ES-I3 (cell line): ENCODE results near the gene PFN3.
"Not testable (repeated sequence)": the region's sequence is repeated elsewhere in the genome, so short reads cannot be mapped to it uniquely, and the experiment has no call there.

Experiments used
- H3K36me3 ChIP-seq: 2 replicates; pipeline ENCODE4 v1.6.1; 2013; ENCODE audit warnings: mild to moderate bottlenecking, low read length, control low read depth, moderate library complexity; ENCODE audit not compliant: insufficient read depth
- H3K4me1 ChIP-seq: 2 replicates; pipeline ENCODE4 v1.6.1; 2013; ENCODE audit warnings: mild to moderate bottlenecking, control low read depth, low read length; ENCODE audit not compliant: insufficient read depth
- H3K9ac ChIP-seq: 2 replicates; pipeline ENCODE4 v1.6.1; 2013; ENCODE audit warnings: low read depth, mild to moderate bottlenecking, low read length, moderate library complexity
- H3K9me3 ChIP-seq: 2 replicates; pipeline ENCODE4 v1.6.1; 2013; ENCODE audit warnings: mild to moderate bottlenecking, low read length, moderate library complexity; ENCODE audit not compliant: control insufficient read depth, insufficient read depth

The PFN3 gene

GRCh38 chr5:177362610-177363507 lies 37.6 kb downstream of the PFN3 start:
- no peaks in the 10 kb centered on the region for H3K9me3 ChIP-seq
- peaks cover 28% of the 10 kb centered on the region; the same call in 1 of the 2 replicates for H3K4me1 ChIP-seq
- H3K9ac ChIP-seq, result peak overlapping the region; percentile 76
- H3K36me3 ChIP-seq, result no peaks in the 10 kb centered on the region

DNA sequence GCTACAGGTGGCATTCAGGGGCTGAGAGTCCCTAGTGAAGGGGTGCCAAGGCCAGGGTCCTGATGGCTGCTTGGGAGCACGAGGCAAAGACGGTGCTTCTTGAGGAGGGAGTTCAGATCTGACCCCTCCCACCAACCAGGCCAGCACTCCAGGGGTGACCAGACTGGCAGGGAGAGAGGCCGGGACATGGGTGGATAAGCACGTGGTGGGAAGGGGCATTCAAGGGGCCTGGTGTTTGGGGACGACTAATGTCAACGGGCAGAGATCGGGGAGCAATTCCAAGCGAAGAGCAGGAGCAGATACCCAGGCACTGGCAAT lies 38.2 kb downstream of the PFN3 start:
- Histone ChIP-seq H3K4me1 (peaks cover 28% of the 10 kb centered on the region; the same call in 1 of the 2 replicates), H3K36me3 (no peaks in the 10 kb centered on the region), H3K9ac (peak overlapping the region; percentile 76; the same call in 1 of the 2 replicates), H3K9me3 (no peaks in the 10 kb centered on the region)

DNA sequence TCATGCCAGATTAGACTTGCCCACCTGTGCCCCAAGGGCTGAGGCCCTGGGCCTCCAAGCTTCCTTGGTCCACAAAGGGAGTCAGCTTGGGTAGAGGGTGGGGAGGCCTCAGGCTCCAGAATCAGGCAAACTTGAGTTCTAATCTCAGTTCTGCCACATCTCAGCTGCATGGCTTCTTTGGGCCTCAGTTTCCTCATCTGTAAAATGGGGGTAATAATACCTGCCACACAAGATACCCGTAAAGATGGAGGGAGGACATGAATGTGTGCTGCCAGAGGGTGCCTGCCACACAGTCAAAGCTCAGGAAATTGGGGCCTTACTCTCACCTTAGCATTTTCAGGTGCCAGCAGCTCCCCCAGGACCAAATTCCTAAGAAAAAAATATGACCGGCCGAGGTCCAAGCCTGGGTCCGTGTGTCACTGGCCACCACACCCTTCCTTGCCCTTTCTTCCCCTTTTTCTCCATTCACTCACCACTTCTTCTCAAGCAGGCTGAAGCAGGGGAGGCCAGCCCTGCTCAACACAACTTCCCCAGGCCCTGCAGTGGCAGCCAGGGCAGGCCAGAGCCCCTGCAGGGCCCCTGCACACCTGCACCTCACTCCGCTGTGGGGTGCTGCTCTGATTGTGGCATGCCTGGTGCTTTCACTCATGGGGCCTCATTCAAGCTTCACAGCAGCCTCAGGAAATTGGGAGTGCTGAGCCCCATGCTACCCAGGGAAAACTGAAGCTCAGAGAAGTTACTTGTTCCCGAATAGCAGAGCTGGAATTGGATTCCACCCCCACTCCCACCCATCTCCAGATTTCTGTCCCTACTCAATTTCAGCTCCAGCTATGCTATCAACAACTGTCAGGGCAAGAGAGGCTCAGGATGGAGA lies 38.8 kb downstream of the PFN3 start:
- Histone ChIP-seq H3K4me1 (peaks cover 28% of the 10 kb centered on the region; the same call in 1 of the 2 replicates), H3K9ac (no peak overlapping the region), H3K9me3 (no peaks in the 10 kb centered on the region), H3K36me3 (no peaks in the 10 kb centered on the region)

GRCh38 chr5:177360740-177361139 lies 39.7 kb downstream of the PFN3 start:
- peaks cover 23% of the 10 kb centered on the region; the same call in 1 of the 2 replicates for H3K4me1 ChIP-seq
- not testable (repeated sequence) for H3K9ac ChIP-seq, H3K9me3 ChIP-seq, H3K36me3 ChIP-seq

GRCh38 chr5:177359860-177360259 lies 40.6 kb downstream of the PFN3 start:
- Histone ChIP-seq H3K9ac (no peak overlapping the region), H3K9me3 (no peaks in the 10 kb centered on the region; the same call in 1 of the 2 replicates), H3K36me3 (no peaks in the 10 kb centered on the region), H3K4me1 (peaks cover 21% of the 10 kb centered on the region; the same call in 1 of the 2 replicates)

DNA sequence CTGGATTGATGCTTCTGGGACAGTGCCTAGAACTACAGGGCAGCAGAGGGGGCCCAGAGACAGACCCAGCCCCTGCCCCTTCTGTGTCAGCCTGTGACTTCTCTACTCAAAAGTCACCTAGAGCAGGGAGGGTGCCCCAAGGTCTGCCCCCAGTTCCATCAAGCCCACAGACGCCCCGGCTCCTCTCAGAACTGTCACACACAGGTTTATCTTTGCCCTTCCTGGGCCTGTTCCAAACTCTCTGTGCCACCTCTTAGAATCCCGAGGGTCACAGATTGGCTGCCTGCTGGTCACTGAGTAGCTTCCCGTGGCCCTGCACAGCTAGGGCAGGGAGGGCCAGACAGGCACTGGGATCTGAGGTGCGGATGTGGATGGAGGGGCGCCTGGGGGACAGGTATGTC lies 41.0 kb downstream of the PFN3 start:
- Histone ChIP-seq H3K36me3 (no peaks in the 10 kb centered on the region), H3K9me3 (no peaks in the 10 kb centered on the region; the same call in 1 of the 2 replicates), H3K4me1 (peaks cover 17% of the 10 kb centered on the region; the same call in 1 of the 2 replicates), H3K9ac (no peak overlapping the region)

- Histone ChIP-seq H3K9me3 (no peaks in the 10 kb centered on the region; the same call in 1 of the 2 replicates), H3K4me1 (peaks cover 7% of the 10 kb centered on the region; the same call in 1 of the 2 replicates), H3K9ac (no peak overlapping the region), H3K36me3 (no peaks in the 10 kb centered on the region)
Observed at GRCh38 chr5:177358370-177358819, 42.1 kb downstream of the PFN3 start.

DNA sequence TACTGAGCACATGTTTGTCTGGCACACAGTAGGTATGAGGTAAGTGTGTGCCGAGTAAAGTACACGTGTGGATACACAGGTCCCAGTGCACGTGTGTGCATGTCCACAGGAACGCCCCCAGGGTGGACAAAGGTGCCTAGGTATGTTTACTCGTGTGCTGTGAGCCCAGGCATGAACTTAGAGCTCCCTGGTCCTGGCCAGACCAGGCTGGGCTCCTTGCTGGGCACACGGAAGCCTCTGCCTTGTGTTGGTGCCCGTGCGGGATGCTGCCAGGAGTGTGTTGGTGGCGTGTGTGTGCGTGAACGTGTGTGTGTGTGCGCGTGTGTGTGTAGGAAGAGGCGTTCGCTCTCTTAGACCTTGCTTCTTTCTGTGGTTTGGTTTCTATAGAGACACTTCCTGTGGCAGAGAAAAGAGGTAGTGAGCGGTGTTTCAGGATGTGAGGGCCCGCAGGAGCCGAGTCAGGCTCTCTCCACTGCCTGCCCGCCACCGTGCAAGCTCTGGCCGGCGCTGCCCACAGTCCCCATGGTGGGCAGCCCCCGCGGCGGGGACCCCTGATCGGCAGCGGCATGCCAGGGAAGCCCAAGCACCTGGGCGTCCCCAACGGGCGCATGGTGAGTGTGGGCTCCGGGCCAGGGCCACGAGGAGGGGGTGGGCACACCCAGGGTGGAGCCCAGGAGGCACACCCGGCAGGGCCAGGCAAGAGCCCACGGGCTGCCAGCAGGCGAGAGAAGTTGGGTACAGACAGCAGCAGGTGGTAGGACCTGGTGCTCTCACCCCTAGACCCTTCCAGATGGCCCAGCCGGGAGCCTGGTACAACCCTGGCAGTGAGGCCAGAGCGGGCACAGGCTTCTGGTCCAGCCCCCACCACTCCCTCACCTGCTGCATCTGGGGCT lies 42.8 kb downstream of the PFN3 start, which contains the start of gene RGS14:
TSS of gene RGS14 (plus strand) at position 466 of the 893 bp plus-strand sequence. CDS start at position 567, 101 bp downstream.
- Histone ChIP-seq H3K9me3 (no peaks in the 10 kb centered on the region; the same call in 1 of the 2 replicates), H3K4me1 (peaks cover 7% of the 10 kb centered on the region; the same call in 1 of the 2 replicates), H3K36me3 (no peaks in the 10 kb centered on the region), H3K9ac (no peak within 1 kb of the TSS)

- H3K36me3 ChIP-seq, result no peaks in the 10 kb centered on the region
Observed at GRCh38 chr5:177357146-177357458, 43.4 kb downstream of the PFN3 start.

GRCh38 chr5:177356746-177357145 lies 43.7 kb downstream of the PFN3 start:
- Histone ChIP-seq H3K4me1 (no peaks in the 10 kb centered on the region), H3K36me3 (no peaks in the 10 kb centered on the region), H3K9ac (no peak overlapping the region), H3K9me3 (no peaks in the 10 kb centered on the region; the same call in 1 of the 2 replicates)

More at GRCh38 chr5:177357146-177357458, 43.4 kb downstream of the PFN3 start:
- peaks cover 3% of the 10 kb centered on the region; the same call in 1 of the 2 replicates for H3K4me1 ChIP-seq
- H3K9me3 ChIP-seq, result no peaks in the 10 kb centered on the region; the same call in 1 of the 2 replicates
- no peak overlapping the region for H3K9ac ChIP-seq

GRCh38 chr5:177355868-177356168 lies 44.6 kb downstream of the PFN3 start:
- Histone ChIP-seq H3K4me1 (peaks cover under 1% of the 10 kb centered on the region; the same call in 1 of the 2 replicates), H3K9me3 (no peaks in the 10 kb centered on the region; the same call in 1 of the 2 replicates), H3K9ac (no peak overlapping the region), H3K36me3 (no peaks in the 10 kb centered on the region)

DNA sequence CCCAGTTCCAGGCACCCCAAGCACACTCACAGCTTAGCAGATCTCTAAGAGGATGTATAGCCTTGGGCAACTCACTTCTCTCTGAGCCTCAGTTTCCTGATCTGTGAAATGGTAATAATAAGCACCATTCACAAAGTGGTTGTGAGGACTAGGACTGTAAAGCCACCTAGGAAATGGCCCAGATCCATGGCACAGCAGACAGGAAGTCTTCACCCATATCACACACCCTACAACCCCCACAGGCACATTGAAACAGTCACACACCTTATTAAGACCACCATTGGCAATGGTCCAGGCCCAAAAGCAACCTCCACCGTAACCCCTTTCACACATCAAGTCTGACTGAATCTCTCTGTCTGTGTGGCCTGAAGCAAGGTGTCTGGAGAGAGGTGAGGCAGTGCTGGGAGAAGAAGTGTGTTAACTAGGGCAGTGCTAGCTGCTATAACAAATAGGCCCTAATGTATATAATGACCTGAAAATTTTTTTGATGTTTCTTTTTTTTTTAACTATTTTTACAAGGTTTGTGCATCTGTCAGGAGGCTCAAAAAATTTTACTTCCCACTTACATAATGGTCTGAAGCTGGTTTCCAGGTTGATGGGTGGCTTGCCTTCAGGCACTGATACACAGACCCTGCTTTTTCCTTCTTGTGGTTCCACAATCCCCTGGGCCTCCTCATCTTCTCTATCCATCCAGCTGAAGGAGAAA lies 45.1 kb downstream of the PFN3 start:
- H3K36me3 ChIP-seq, result no peaks in the 10 kb centered on the region
- H3K9ac ChIP-seq, result no peak overlapping the region
- H3K9me3 ChIP-seq, result no peaks in the 10 kb centered on the region; the same call in 1 of the 2 replicates
- peaks cover 5% of the 10 kb centered on the region for H3K4me1 ChIP-seq

DNA sequence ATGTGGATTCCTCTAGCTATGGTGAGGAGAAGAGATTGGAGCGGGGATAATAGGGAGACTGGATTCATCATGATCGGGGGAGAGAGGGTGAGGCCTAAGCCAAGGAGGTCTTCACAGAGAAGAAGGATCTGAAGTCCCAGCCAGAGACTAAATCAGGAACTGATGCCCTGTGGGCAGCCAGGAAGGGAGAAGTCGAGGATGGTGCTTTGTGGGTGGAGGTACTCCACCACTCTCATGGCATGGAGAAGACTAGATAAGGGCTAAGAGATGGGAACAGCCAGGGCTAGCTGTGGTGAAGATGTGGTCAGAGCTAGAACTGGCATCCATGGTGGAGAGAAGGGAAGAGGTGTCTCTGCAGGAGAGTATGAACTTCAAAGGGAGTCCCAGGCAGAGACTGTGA lies 45.8 kb downstream of the PFN3 start:
- H3K36me3 ChIP-seq, result no peaks in the 10 kb centered on the region
- H3K9me3 ChIP-seq, result no peaks in the 10 kb centered on the region; the same call in 1 of the 2 replicates
- no peak overlapping the region for H3K9ac ChIP-seq
- H3K4me1 ChIP-seq, result peaks cover 6% of the 10 kb centered on the region
